Panc1 (cell line): ENCODE results near the gene TSPAN31. TPM values are rescaled to one million over a fixed set of nuclear protein-coding genes. Genes with fewer than 3 reads are reported as not detected.

Experiments used
- ATAC-seq: fragments of 200-7000 bp; cut with Tn5 transposase; 2 replicates; pipeline ENCODE4 v1.9.1; 2020; ENCODE audit warnings: mild to moderate bottlenecking, moderate library complexity
- BruUV-seq: library from RNA; stranded (reverse); fragments of 400-500 nt; replicated peaks from 2 replicates; lab custom pipeline; 2021; lab: Mats Ljungman, UMichigan
- CTCF ChIA-PET: fragments of 300-600 bp; sonication (Branson Sonifier 250); formaldehyde crosslinking; loops from one replicate; lab custom pipeline; 2022; ENCODE audit warnings: antibody characterized with exemption; lab: Charles Lee
- POLR2A ChIA-PET: fragments of 300-600 bp; sonication (Branson Sonifier 250); formaldehyde crosslinking; loops from one replicate; lab custom pipeline; 2022; ENCODE audit warnings: antibody characterized with exemption; lab: Charles Lee
- DNase-seq: peaks from one replicate; pipeline ENCODE4 v3.0.0-alpha.2; 2010; ENCODE audit warnings: low read depth, low spot score
- H3K27ac ChIP-seq: 2 replicates; pipeline ENCODE4 v1.5.1; 2011; ENCODE audit warnings: mild to moderate bottlenecking, low read length, inconsistent platforms
- H3K27me3 ChIP-seq: fragments of 200-500 bp; sonication (Bioruptor generic); 2 replicates; pipeline ENCODE4 v1.6.0; 2014; ENCODE audit warnings: low read length, inconsistent platforms; ENCODE audit not compliant: control insufficient read depth, insufficient read depth
- H3K36me3 ChIP-seq: fragments of 200-500 bp; sonication (Bioruptor generic); 2 replicates; pipeline ENCODE4 v1.5.1; 2014; ENCODE audit warnings: inconsistent platforms, mild to moderate bottlenecking, low read length, moderate library complexity; ENCODE audit not compliant: control insufficient read depth, insufficient read depth
- H3K4me1 ChIP-seq: 2 replicates; pipeline ENCODE4 v1.5.1; 2011; ENCODE audit warnings: inconsistent platforms, mild to moderate bottlenecking, low read length, moderate library complexity; ENCODE audit not compliant: control insufficient read depth, insufficient read depth
- H3K4me3 ChIP-seq, 2 experiments: 2 replicates each; pipeline ENCODE4 v1.5.1; 2011 to 2012; ENCODE audit warnings: low read depth in 2 of 2, low read length in 2 of 2, mild to moderate bottlenecking in 2 of 2, inconsistent platforms in 1 of 2, moderate library complexity in 1 of 2
- H3K9me3 ChIP-seq: fragments of 200-500 bp; sonication (Bioruptor generic); 2 replicates; pipeline ENCODE4 v1.5.1; 2014; ENCODE audit warnings: low read depth, mild to moderate bottlenecking, inconsistent platforms, low read length, moderate library complexity; ENCODE audit not compliant: control insufficient read depth, insufficient read depth
- CTCF ChIP-seq: fragments of 450-650 bp; IDR thresholded peaks from 2 replicates; pipeline ENCODE4 v1.5.1; 2017; ENCODE audit warnings: mild to moderate bottlenecking
- POLR2AphosphoS5 ChIP-seq: IDR thresholded peaks from 2 replicates; pipeline ENCODE4 v1.6.1; 2012; ENCODE audit warnings: mild to moderate bottlenecking, low read depth, low read length, moderate library complexity
- SIN3A ChIP-seq: IDR thresholded peaks from 2 replicates; pipeline ENCODE4 v1.6.1; 2012; ENCODE audit warnings: low read depth, mild to moderate bottlenecking, low read length, moderate library complexity, borderline replicate concordance; ENCODE audit not compliant: insufficient read depth
- TCF7L2 ChIP-seq: IDR thresholded peaks from 2 replicates; pipeline ENCODE4 v1.6.1; 2011; ENCODE audit warnings: mild to moderate bottlenecking, low read depth, low read length, inconsistent platforms
- in situ Hi-C: cut with HindIII; loops from 2 replicates; pipeline ENCODE4 v1.10.0; 2016; ENCODE audit warnings: low sequenced_read_pairs, low pct_unique_long_range_greater_than_20kb
- intact Hi-C: fragments of 100-400 bp; cut with micrococcal nuclease; formaldehyde crosslinking; loops from one replicate; pipeline ENCODE4 v1.10.0; 2022; ENCODE audit not compliant: unreplicated experiment
- total RNA-seq: library from RNA; stranded (reverse); gene quantifications from one replicate; pipeline ENCODE4 v1.2.1, GENCODE V29; 2021; ENCODE audit not compliant: unreplicated experiment
- TF ChIP-seq, protein P1 (sequence below), 2 experiments: IDR thresholded peaks; 2 replicates each; pipeline ENCODE4 v1.6.1; 2011 to 2012; ENCODE audit warnings: low read depth in 2 of 2, control low read depth in 1 of 2, low read length in 1 of 2, mild to moderate bottlenecking in 1 of 2, moderate library complexity in 1 of 2; ENCODE audit not compliant: insufficient read depth in 1 of 2

The TSPAN31 gene
- total RNA-seq, 1 experiment from 2014 or later: 17.5 TPM

DNA sequence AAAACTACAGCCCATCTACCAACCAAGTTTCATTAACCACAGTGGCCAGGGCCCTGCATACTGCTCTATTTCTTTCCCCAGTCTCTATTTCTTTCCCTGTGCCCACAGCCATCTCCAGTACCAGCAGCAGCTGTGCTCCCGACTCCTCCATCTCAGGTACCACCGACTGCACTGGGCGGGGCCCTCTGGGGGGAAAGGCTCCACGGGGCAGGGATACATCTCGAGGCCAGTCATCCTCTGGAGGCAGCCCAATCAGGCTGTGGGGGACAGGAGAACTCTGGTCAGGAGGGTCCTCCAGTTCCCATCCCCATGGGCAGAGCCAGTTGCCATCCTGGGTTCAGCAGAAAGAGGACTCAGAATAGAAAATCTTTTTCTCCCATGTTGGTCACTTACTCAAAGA lies 4.2 kb downstream of the TSPAN31 start:
- intact Hi-C loops: no loop called here
- peaks cover 18% of the 10 kb centered on the region for H3K4me1 ChIP-seq
- POLR2A ChIA-PET: no interaction called here
- ATAC-seq: no peak
- H3K27ac ChIP-seq: no peak overlapping the region
- DNase-seq: no peak
- CTCF ChIA-PET: no interaction called here
- TF ChIP-seq POLR2AphosphoS5: no peak
- TF ChIP-seq CTCF: no peak
- no peak for TF ChIP-seq SIN3A
- TF ChIP-seq, protein P1, sequence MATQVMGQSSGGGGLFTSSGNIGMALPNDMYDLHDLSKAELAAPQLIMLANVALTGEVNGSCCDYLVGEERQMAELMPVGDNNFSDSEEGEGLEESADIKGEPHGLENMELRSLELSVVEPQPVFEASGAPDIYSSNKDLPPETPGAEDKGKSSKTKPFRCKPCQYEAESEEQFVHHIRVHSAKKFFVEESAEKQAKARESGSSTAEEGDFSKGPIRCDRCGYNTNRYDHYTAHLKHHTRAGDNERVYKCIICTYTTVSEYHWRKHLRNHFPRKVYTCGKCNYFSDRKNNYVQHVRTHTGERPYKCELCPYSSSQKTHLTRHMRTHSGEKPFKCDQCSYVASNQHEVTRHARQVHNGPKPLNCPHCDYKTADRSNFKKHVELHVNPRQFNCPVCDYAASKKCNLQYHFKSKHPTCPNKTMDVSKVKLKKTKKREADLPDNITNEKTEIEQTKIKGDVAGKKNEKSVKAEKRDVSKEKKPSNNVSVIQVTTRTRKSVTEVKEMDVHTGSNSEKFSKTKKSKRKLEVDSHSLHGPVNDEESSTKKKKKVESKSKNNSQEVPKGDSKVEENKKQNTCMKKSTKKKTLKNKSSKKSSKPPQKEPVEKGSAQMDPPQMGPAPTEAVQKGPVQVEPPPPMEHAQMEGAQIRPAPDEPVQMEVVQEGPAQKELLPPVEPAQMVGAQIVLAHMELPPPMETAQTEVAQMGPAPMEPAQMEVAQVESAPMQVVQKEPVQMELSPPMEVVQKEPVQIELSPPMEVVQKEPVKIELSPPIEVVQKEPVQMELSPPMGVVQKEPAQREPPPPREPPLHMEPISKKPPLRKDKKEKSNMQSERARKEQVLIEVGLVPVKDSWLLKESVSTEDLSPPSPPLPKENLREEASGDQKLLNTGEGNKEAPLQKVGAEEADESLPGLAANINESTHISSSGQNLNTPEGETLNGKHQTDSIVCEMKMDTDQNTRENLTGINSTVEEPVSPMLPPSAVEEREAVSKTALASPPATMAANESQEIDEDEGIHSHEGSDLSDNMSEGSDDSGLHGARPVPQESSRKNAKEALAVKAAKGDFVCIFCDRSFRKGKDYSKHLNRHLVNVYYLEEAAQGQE (IDR thresholded peaks at IDR 0.05; ENCODE audit: insufficient read depth in 1 of 2, low read depth in 2 of 2, low read length in 1 of 2): no peak
- TF ChIP-seq TCF7L2: no peak
- in situ Hi-C loops: no loop called here
- H3K9me3 ChIP-seq: no peaks in the 10 kb centered on the region
- no TSS peak for BruUV-seq
- peaks cover 20% of the 10 kb centered on the region for H3K36me3 ChIP-seq
- no peaks in the 10 kb centered on the region for H3K27me3 ChIP-seq
- no peak overlapping the region for H3K4me3 ChIP-seq

DNA sequence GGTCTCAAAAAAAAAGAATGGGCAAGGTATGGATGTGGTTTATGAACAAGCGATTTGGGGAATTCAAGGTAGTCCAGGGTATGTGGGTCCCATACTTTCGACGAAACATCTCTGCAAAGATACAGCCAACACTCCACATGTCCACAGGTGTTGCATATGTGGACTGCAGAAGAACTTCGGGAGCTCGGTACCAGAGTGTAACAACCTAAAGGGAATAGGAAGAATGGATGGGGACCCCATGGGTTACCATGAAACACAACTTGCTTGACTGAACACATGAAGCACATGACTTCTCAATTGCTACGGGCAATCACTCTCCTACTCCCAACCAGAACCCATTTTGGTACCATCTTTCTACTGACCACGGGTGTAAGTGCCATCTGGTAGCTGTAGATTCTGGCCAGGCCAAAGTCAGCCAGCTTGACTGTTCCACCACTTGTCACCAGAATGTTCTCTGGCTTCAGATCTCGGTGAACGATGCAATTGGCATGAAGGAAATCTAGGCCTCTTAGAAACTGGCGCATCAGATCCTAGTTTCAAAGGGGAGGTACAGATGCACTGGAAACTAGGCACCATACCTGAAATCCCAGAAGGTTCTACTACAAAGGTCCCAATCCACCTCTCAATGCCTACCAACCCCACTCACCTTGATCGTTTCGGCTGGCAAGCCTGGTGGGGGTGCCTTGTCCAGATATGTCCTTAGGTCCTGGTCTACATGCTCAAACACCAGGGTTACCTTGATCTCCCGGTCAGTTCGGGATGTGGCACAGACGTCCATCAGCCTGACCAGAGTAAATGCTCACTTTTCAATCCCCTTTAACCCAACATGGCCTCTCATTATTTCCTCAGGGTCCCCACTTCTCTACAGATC lies 6.0 kb downstream of the TSPAN31 start:
- no TSS peak for BruUV-seq
- POLR2A ChIA-PET: interaction anchor here (0.7 kb wide), 1 partner anchor 41 kb away, joined by 3 read pairs; no protein-coding TSS in a partner anchor
- peak overlapping the region; percentile 98 for H3K27ac ChIP-seq
- TF ChIP-seq TCF7L2 (no peak), SIN3A (no peak)
- TF ChIP-seq, protein P1 (IDR thresholded peaks at IDR 0.05; ENCODE audit: insufficient read depth in 1 of 2, low read depth in 2 of 2, low read length in 1 of 2): no peak
- peak overlapping the region; percentile 85 to 98 for H3K4me3 ChIP-seq
- in situ Hi-C loops: no loop called here
- peaks cover 18% of the 10 kb centered on the region for H3K36me3 ChIP-seq
- CTCF ChIA-PET: no interaction called here
- no peak for ATAC-seq
- H3K4me1 ChIP-seq: peaks cover 14% of the 10 kb centered on the region
- intact Hi-C loops: no loop called here
- H3K27me3 ChIP-seq: 0 out of 2 replicates have a peak, but pooled peaks cover 2% of the 10 kb centered on the region
- DNase-seq: no peak
- H3K9me3 ChIP-seq: no peaks in the 10 kb centered on the region
